GM23338 (cell line): ENCODE data around the gene ACSF3. TPM values are rescaled to one million over a fixed set of nuclear protein-coding genes. Genes with fewer than 3 reads are reported as not detected.

ENCODE experiments used
- ATAC-seq: fragments of 200-7000 bp; cut with Tn5 transposase; 3 replicates; pipeline ENCODE4 v1.9.1; 2020
- DNase-seq: peaks from one replicate; pipeline ENCODE4 v3.0.0-alpha.2; 2015; ENCODE audit warnings: low spot score
- H2AFZ ChIP-seq: fragments of 200-600 bp; sonication (generic); 2 replicates; pipeline ENCODE4 v1.8.0; 2016; ENCODE audit warnings: antibody characterized with exemption, mild to moderate bottlenecking, moderate library complexity
- H3F3A ChIP-seq: fragments of 200-600 bp; sonication (generic); replicated peaks from 2 replicates; pipeline ENCODE4 v1.8.0; 2017; ENCODE audit warnings: antibody characterized with exemption, mixed run types, low read depth
- H3K27ac ChIP-seq: fragments of 200-600 bp; sonication (generic); 2 replicates; pipeline ENCODE4 v1.6.1; 2016; ENCODE audit warnings: low read depth
- H3K27me3 ChIP-seq: fragments of 200-600 bp; sonication (generic); 2 replicates; pipeline ENCODE4 v1.8.0; 2016; ENCODE audit warnings: mild to moderate bottlenecking, mixed run types, moderate library complexity; ENCODE audit not compliant: insufficient read depth
- H3K36me3 ChIP-seq: fragments of 200-600 bp; sonication (generic); 2 replicates; pipeline ENCODE4 v1.8.0; 2016; ENCODE audit warnings: mild to moderate bottlenecking; ENCODE audit not compliant: insufficient read depth
- H3K4me1 ChIP-seq: fragments of 200-600 bp; sonication (generic); 2 replicates; pipeline ENCODE4 v1.8.0; 2016; ENCODE audit warnings: mild to moderate bottlenecking, moderate library complexity; ENCODE audit not compliant: insufficient read depth
- H3K4me2 ChIP-seq: fragments of 200-600 bp; sonication (generic); 2 replicates; pipeline ENCODE4 v1.7.1; 2017; ENCODE audit warnings: mixed run types
- H3K4me3 ChIP-seq: fragments of 200-600 bp; sonication (generic); 2 replicates; pipeline ENCODE4 v1.6.1; 2016; ENCODE audit warnings: mixed run types
- H3K79me2 ChIP-seq: fragments of 200-600 bp; sonication (generic); replicated peaks from 2 replicates; pipeline ENCODE4 v1.8.0; 2017; ENCODE audit warnings: mild to moderate bottlenecking; ENCODE audit not compliant: insufficient read depth
- H3K9me2 ChIP-seq: fragments of 200-600 bp; sonication (generic); 2 replicates; pipeline ENCODE4 v1.8.0; 2017; ENCODE audit not compliant: insufficient read depth
- H4K20me1 ChIP-seq: fragments of 200-600 bp; sonication (generic); replicated peaks from 2 replicates; pipeline ENCODE4 v1.8.0; 2017; ENCODE audit warnings: mild to moderate bottlenecking; ENCODE audit not compliant: insufficient read depth
- H3K27ac Mint-ChIP-seq: 2 replicates; pipeline ENCODE4 v1.8.0; 2020; ENCODE audit warnings: inconsistent platforms, mild to moderate bottlenecking, moderate library complexity, mixed read lengths
- H3K27me3 Mint-ChIP-seq: 3 replicates; pipeline ENCODE4 v1.8.0; 2022; ENCODE audit warnings: low read depth, mild to moderate bottlenecking, moderate library complexity, mixed read lengths, inconsistent platforms; ENCODE audit not compliant: insufficient read depth, poor library complexity
- H3K36me3 Mint-ChIP-seq: 3 replicates; pipeline ENCODE4 v1.8.0; 2021; ENCODE audit warnings: low read depth, mild to moderate bottlenecking, inconsistent platforms, moderate library complexity, mixed read lengths
- H3K4me1 Mint-ChIP-seq: 3 replicates; pipeline ENCODE4 v1.8.0; 2020; ENCODE audit warnings: mild to moderate bottlenecking, inconsistent platforms, mixed read lengths
- H3K4me3 Mint-ChIP-seq: 3 replicates; pipeline ENCODE4 v1.8.0; 2021; ENCODE audit warnings: moderate library complexity, mild to moderate bottlenecking, inconsistent platforms, mixed read lengths
- H3K9me3 Mint-ChIP-seq: 3 replicates; pipeline ENCODE4 v1.8.0; 2020; ENCODE audit warnings: moderate library complexity, mild to moderate bottlenecking, inconsistent platforms, mixed read lengths
- CREB1 ChIP-seq: fragments of 250-450 bp; sonication (Bioruptor Pico); IDR thresholded peaks from 2 replicates; pipeline ENCODE4 v1.5.0; 2020; ENCODE audit warnings: low read depth, mild to moderate bottlenecking, moderate library complexity
- ETS1 ChIP-seq: IDR thresholded peaks from 2 replicates; pipeline ENCODE4 v1.6.1; 2016; ENCODE audit warnings: antibody characterized with exemption
- EZH2 ChIP-seq: fragments of 200-600 bp; sonication (generic); IDR thresholded peaks from one replicate; pipeline ENCODE4 v1.8.0; 2017; ENCODE audit warnings: antibody characterized with exemption, mild to moderate bottlenecking, low read depth; ENCODE audit not compliant: unreplicated experiment
- EZH2phosphoT487 ChIP-seq: fragments of 200-600 bp; sonication (generic); IDR thresholded peaks from one replicate; pipeline ENCODE4 v1.8.1; 2018; ENCODE audit warnings: antibody characterized with exemption; ENCODE audit not compliant: unreplicated experiment
- JUNB ChIP-seq: IDR thresholded peaks from one replicate; pipeline ENCODE4 v1.6.1; 2016; ENCODE audit warnings: antibody characterized with exemption; ENCODE audit not compliant: unreplicated experiment
- NANOG ChIP-seq: IDR thresholded peaks from 2 replicates; pipeline ENCODE4 v1.6.1; 2016; ENCODE audit warnings: antibody characterized with exemption, borderline replicate concordance
- POLR2AphosphoS5 ChIP-seq: IDR thresholded peaks from 2 replicates; pipeline ENCODE4 v1.6.1; 2016; ENCODE audit warnings: antibody characterized with exemption, low read depth
- ZNF114 ChIP-seq: fragments of 250-450 bp; sonication (Bioruptor Pico); IDR thresholded peaks from 2 replicates; pipeline ENCODE4 v1.5.0; 2020; ENCODE audit warnings: mild to moderate bottlenecking, moderate library complexity
- ZNF331 ChIP-seq: fragments of 250-450 bp; sonication (Bioruptor Pico); IDR thresholded peaks from 2 replicates; pipeline ENCODE4 v1.5.0; 2020; ENCODE audit warnings: low read depth, mild to moderate bottlenecking, moderate library complexity
- ZNF462 ChIP-seq: fragments of 250-450 bp; sonication (Bioruptor Pico); IDR thresholded peaks from 2 replicates; pipeline ENCODE4 v1.5.0; 2020; ENCODE audit warnings: mild to moderate bottlenecking, moderate library complexity
- polyA plus RNA-seq: library from polyadenylated mRNA; unstranded; fragments of >200 nt; fragmentation: Nextera tagmentation; extraction: Ambion mirVana; gene quantifications from 2 replicates; pipeline ENCODE4 v1.2.1, GENCODE V29; 2016
- total RNA-seq: library from RNA; depleted of rRNA; stranded (reverse); fragments of >200 nt; shearing (Covaris generic); gene quantifications from 2 replicates; pipeline ENCODE4 v1.2.3, GENCODE V29; 2014

The ACSF3 gene
- total and polyA plus RNA-seq, 2 experiments from 2014 or later = 12.8 to 23.1 TPM

- TF ChIP-seq ZNF462 (CRISPR knock-in tag) (no peak), EZH2phosphoT487 (no peak), EZH2 (no peak), ZNF331 (CRISPR knock-in tag) (no peak), ZNF114 (CRISPR knock-in tag) (no peak)
Observed at GRCh38 chr16:89136931-89137330, 43.3 kb downstream of the ACSF3 start (continued).

- H3K27ac Mint-ChIP-seq = no peak overlapping the region
- H3K4me2 ChIP-seq = no peak overlapping the region
- H3K4me3 Mint-ChIP-seq = no peak overlapping the region
- H3K9me2 ChIP-seq = no peaks in the 10 kb centered on the region
- no peak overlapping the region for H3K4me3 ChIP-seq
- H3K36me3 ChIP-seq = no peaks in the 10 kb centered on the region
- H3K4me1 ChIP-seq = no peaks in the 10 kb centered on the region
- no peak overlapping the region for H3K27ac ChIP-seq
- no peaks in the 10 kb centered on the region for H3K27me3 ChIP-seq
- H2AFZ ChIP-seq = no peak overlapping the region
- H3K4me1 Mint-ChIP-seq = peaks cover 8% of the 10 kb centered on the region; the same call in 2 of the 3 replicates
- no peaks in the 10 kb centered on the region for H3K79me2 ChIP-seq
- no peaks in the 10 kb centered on the region for H4K20me1 ChIP-seq
- DNase-seq (no peak), ATAC-seq (no peak)
- H3K9me3 Mint-ChIP-seq = no peaks in the 10 kb centered on the region
- peaks cover 5% of the 10 kb centered on the region for H3K27me3 Mint-ChIP-seq
- no peaks in the 10 kb centered on the region for H3F3A ChIP-seq
- H3K36me3 Mint-ChIP-seq = peaks cover 18% of the 10 kb centered on the region
- no peak for TF ChIP-seq POLR2AphosphoS5
- no peak for TF ChIP-seq CREB1 (CRISPR knock-in tag)
- TF ChIP-seq NANOG = no peak
- TF ChIP-seq ETS1 = no peak
- no peak for TF ChIP-seq JUNB
- no peak for TF ChIP-seq ZNF331 (CRISPR knock-in tag)
Observed at GRCh38 chr16:89137666-89138512, 44.2 kb downstream of the ACSF3 start.
